H1 (cell line): ENCODE data around the gene BASP1. TPM values are rescaled to one million over a fixed set of nuclear protein-coding genes. Genes with fewer than 3 reads are reported as not detected.

Source experiments
- CTBP2 ChIP-seq: IDR thresholded peaks from 2 replicates; pipeline ENCODE4 v1.7.0; 2011; ENCODE audit warnings: borderline replicate concordance, mild to moderate bottlenecking, moderate library complexity, mixed read lengths, low read length; ENCODE audit not compliant: insufficient read depth, insufficient read length
- SP1 ChIP-seq: IDR thresholded peaks from 2 replicates; pipeline ENCODE4 v1.6.1; 2011; ENCODE audit warnings: low read depth, low read length
- polyA plus RNA-seq, 7 experiments: library from polyadenylated mRNA; depleted of rRNA in 3 of 7; stranded (reverse) in 5 of 7; unstranded in 2 of 7; fragments of >200 nt in 5 of 7; fragments of 200-250 nt in 2 of 7; gene quantifications; 1 replicate in 5 of 7; 2 replicates in 1 of 7; 4 replicates in 1 of 7; pipeline versions ENCODE4 v1.2.1 to v1.2.3, GENCODE V29; 2011 to 2013; ENCODE audit warnings: missing spikeins in 2 of 7, mixed read lengths in 2 of 7
- total RNA-seq: library from RNA; stranded (reverse); fragmentation: NEBNext Ultra II Directional; extraction: Animal tissue kit (Norgen Biotek cat#: 25700); gene quantifications from 2 replicates; pipeline ENCODE4 v1.2.1, GENCODE V29; 2021

Gene BASP1
- total and polyA plus RNA-seq, 2 of the 8 experiments (the other 6 are each of a cell fraction or from before 2014, with no cell fraction given): 95.2 to 104 TPM

DNA sequence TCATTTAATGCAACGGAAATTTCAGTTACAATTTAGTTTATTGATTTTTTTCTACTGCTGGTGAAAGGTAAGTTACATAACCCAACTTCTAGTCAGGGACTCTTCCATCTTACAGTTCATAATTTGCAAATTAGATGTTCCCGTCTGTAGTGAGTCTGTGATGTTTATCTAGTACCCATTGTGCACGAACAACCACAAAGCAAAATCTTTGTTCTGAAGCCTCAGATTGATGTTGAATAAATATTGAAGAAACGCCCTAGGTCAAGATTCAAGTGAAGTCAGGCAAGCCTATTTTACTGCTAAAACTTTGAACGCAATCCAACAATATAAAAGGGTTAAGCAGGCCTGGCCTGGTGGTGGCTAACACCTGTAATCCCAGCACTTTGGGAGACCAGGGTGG lies 43.1 kb downstream of the BASP1 start (continued):
- TF ChIP-seq SP1 (no peak), CTBP2 (no peak)
